Measurements from ENCODE around the gene GALNT11.

DNA sequence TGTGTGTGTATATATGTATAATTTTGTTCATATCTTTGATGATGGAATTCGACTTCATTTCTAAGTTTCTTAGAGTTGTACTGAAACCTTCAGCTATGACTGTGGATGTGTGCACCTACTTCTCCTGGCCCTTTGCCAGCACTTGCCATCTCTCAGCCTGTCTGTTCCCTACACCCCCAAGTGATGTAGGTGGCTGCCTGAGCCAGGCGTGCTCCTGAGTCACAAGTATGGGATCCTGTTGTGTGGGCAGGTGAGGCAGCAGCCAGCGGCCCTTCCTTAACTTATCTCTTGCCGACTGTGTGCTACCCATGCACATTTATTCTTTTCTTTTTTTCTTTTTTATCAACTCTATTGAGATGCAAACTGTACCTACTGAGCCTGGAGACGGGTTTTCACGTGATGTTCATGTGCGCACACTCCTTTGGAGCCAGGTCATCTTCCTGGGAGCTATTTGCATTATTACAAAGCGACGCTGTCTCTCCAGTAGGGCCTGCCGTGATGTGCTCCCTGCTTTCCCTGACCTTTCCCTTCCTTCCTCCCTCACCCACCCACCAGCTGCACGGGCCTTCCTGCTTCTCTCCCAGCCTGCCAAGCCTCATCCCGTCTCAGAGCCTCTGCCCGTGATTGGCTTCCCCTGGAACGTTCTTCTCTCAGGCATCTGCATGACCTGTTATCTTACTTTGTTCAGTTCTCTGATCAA is 31.3 kb upstream of the GALNT11 start:
- TF ChIP-seq, protein P1, sequence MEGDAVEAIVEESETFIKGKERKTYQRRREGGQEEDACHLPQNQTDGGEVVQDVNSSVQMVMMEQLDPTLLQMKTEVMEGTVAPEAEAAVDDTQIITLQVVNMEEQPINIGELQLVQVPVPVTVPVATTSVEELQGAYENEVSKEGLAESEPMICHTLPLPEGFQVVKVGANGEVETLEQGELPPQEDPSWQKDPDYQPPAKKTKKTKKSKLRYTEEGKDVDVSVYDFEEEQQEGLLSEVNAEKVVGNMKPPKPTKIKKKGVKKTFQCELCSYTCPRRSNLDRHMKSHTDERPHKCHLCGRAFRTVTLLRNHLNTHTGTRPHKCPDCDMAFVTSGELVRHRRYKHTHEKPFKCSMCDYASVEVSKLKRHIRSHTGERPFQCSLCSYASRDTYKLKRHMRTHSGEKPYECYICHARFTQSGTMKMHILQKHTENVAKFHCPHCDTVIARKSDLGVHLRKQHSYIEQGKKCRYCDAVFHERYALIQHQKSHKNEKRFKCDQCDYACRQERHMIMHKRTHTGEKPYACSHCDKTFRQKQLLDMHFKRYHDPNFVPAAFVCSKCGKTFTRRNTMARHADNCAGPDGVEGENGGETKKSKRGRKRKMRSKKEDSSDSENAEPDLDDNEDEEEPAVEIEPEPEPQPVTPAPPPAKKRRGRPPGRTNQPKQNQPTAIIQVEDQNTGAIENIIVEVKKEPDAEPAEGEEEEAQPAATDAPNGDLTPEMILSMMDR (conservative IDR thresholded peaks at IDR 0.05; ENCODE audit: low read depth, low read length), result no peak
- TF ChIP-seq RCOR1 (IDR thresholded peaks at IDR 0.05; ENCODE audit: insufficient replicate concordance, low read length) (no peak), MXI1 (IDR thresholded peaks at IDR 0.05; ENCODE audit: borderline replicate concordance, low read depth, low read length) (no peak), MAZ (IDR thresholded peaks at IDR 0.05; ENCODE audit: borderline replicate concordance, low read depth, low read length) (no peak), POLR2A (IDR thresholded peaks at IDR 0.05; ENCODE audit: low read depth, low read length) (no peak), CEBPB (IDR thresholded peaks at IDR 0.05; ENCODE audit: low read depth, low read length) (no peak)

Data from IMR-90 (cell line).